Neutrophil (primary cell): ENCODE measurements around the gene TMEM132A.
"Not testable (repeated sequence)": the region's sequence is repeated elsewhere in the genome, so short reads cannot be mapped to it uniquely, and the experiment has no call there.

ENCODE experiments used
- H3K27ac ChIP-seq: fragments of 200-600 bp; sonication (generic); 2 replicates; pipeline ENCODE4 v1.5.1; 2016; ENCODE audit warnings: mild to moderate bottlenecking, moderate library complexity
- H3K27me3 ChIP-seq: fragments of 200-600 bp; sonication (generic); 2 replicates; pipeline ENCODE4 v1.6.0; 2016; ENCODE audit warnings: mild to moderate bottlenecking
- H3K36me3 ChIP-seq: fragments of 200-600 bp; sonication (generic); 2 replicates; pipeline ENCODE4 v1.5.1; 2017
- H3K4me1 ChIP-seq, 2 experiments: fragments of 200-600 bp in 1 of 2; sonication (generic) in 1 of 2; 1 replicate in 1 of 2; 2 replicates in 1 of 2; pipeline versions ENCODE4 v1.5.1 to v1.6.1; 2013 to 2016; ENCODE audit warnings: low read depth in 1 of 2, low read length in 1 of 2, mild to moderate bottlenecking in 1 of 2, moderate library complexity in 1 of 2; ENCODE audit not compliant: control insufficient read depth in 1 of 2, insufficient read depth in 1 of 2
- H3K4me3 ChIP-seq, 2 experiments: fragments of 200-600 bp in 1 of 2; sonication (generic) in 1 of 2; 1 replicate in 1 of 2; 2 replicates in 1 of 2; pipeline ENCODE4 v1.5.1; 2013 to 2016; ENCODE audit warnings: low read depth in 1 of 2, low read length in 1 of 2, mild to moderate bottlenecking in 1 of 2, moderate library complexity in 1 of 2
- H3K9me3 ChIP-seq: fragments of 200-600 bp; sonication (generic); 2 replicates; pipeline ENCODE4 v1.5.1; 2016
- CTCF ChIP-seq: fragments of 200-600 bp; sonication (generic); IDR thresholded peaks from 2 replicates; pipeline ENCODE4 v1.5.1; 2016; ENCODE audit warnings: antibody characterized with exemption

The TMEM132A gene

GRCh38 chr11:60908803-60909202 is 15.5 kb upstream of the TMEM132A start:
- Histone ChIP-seq H3K27me3 (no peaks in the 10 kb centered on the region), H3K4me1 (peaks cover 26% of the 10 kb centered on the region in 2 experiments), H3K4me3 (no peak overlapping the region), H3K36me3 (no peaks in the 10 kb centered on the region), H3K9me3 (no peaks in the 10 kb centered on the region), H3K27ac (no peak overlapping the region)
- no peak for TF ChIP-seq CTCF

DNA sequence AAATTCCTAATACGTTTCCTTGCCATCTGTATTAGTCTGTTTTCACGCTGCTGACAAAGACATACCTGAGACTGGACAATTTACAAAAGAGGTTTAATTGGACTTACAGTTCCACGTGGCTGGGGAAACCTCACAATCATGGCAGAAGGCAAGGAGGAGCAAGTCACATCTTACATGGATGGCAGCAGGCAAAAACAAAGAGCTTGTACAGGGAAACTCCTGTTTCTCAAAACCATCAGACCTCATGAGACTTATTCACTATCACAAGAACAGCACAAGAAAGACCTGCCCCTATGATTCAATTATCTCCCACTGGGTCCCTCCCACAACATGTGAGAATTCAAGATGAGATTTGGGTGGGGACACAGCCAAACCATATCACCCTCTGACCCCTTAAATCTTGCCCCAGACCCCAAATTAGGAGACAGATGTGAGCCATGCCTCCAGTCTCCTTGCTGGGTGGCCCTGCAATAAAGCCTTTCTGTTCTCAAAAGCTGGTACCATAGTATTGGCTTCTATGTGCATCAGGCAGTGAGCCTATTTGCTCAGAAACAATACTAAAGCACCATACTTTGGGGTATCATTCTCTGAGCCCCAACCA is 14.5 kb upstream of the TMEM132A start:
- not testable (repeated sequence) for H3K4me3 ChIP-seq, H3K27ac ChIP-seq, H3K27me3 ChIP-seq, H3K9me3 ChIP-seq, H3K36me3 ChIP-seq
- H3K4me1 ChIP-seq: peaks cover 34 to 36% of the 10 kb centered on the region in 2 experiments

- H3K36me3 ChIP-seq: no peaks in the 10 kb centered on the region
- no peak overlapping the region for H3K4me3 ChIP-seq
- no peak for TF ChIP-seq CTCF
- H3K27ac ChIP-seq: no peak overlapping the region
- peaks cover 34 to 37% of the 10 kb centered on the region in 2 experiments for H3K4me1 ChIP-seq
- peaks cover 9% of the 10 kb centered on the region for H3K27me3 ChIP-seq
- no peaks in the 10 kb centered on the region for H3K9me3 ChIP-seq
These were observed 14.0 kb upstream of the TMEM132A start for GRCh38 chr11:60910281-60910687.

- no peak for TF ChIP-seq CTCF
- Histone ChIP-seq H3K27ac (no peak overlapping the region), H3K9me3 (no peaks in the 10 kb centered on the region), H3K36me3 (no peaks in the 10 kb centered on the region), H3K4me1 (peaks cover 34 to 37% of the 10 kb centered on the region in 2 experiments), H3K27me3 (peaks cover 15% of the 10 kb centered on the region), H3K4me3 (no peak overlapping the region)
These were observed 13.4 kb upstream of the TMEM132A start for GRCh38 chr11:60910711-60911380.

DNA sequence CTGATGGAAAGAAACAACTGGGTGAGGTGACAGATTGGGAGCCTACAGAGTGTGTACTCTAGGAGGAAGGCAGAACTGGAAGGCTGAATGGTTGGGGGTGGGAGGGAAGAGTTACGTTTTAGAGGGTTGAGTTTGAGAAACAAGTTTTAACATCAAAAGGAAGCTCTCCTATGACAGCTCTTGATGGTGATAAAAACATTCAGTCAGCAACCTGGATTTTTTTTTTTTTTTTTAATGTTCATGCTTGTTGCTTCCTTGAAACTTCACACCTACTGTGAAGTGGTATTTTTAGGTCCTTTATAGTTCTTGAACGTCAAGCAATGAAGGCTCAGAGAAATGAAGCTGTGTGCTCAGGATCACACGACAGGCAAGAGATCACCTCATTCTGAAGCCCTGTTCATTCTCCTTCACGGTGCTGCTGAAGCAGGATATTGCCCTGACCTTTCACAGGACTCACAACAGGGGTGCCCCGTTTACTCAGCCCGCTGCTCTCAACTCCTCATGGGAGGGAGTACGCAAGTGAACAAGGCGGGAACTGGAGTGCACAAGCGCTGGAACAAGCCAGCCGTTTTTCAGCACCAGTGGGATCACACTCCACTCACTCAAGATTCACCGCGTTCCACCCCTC is 11.9 kb upstream of the TMEM132A start:
- Histone ChIP-seq H3K36me3 (no peaks in the 10 kb centered on the region), H3K9me3 (no peaks in the 10 kb centered on the region), H3K27me3 (peaks cover 30% of the 10 kb centered on the region), H3K4me3 (no peak overlapping the region), H3K4me1 (peaks cover 25 to 28% of the 10 kb centered on the region in 2 experiments), H3K27ac (no peak overlapping the region)
- no peak for TF ChIP-seq CTCF
